HG02571 (cell line): Measurements from ENCODE around the gene GPR183.
"Not testable (repeated sequence)": the region's sequence is repeated elsewhere in the genome, so short reads cannot be mapped to it uniquely, and the experiment has no call there.

Source experiments
- ATAC-seq: cut with Tn5 transposase; IDR thresholded peaks from one replicate; pipeline ENCODE4 v1.9.1; 2021; ENCODE audit warnings: mild to moderate bottlenecking, moderate library complexity; ENCODE audit not compliant: unreplicated experiment

Gene GPR183

DNA sequence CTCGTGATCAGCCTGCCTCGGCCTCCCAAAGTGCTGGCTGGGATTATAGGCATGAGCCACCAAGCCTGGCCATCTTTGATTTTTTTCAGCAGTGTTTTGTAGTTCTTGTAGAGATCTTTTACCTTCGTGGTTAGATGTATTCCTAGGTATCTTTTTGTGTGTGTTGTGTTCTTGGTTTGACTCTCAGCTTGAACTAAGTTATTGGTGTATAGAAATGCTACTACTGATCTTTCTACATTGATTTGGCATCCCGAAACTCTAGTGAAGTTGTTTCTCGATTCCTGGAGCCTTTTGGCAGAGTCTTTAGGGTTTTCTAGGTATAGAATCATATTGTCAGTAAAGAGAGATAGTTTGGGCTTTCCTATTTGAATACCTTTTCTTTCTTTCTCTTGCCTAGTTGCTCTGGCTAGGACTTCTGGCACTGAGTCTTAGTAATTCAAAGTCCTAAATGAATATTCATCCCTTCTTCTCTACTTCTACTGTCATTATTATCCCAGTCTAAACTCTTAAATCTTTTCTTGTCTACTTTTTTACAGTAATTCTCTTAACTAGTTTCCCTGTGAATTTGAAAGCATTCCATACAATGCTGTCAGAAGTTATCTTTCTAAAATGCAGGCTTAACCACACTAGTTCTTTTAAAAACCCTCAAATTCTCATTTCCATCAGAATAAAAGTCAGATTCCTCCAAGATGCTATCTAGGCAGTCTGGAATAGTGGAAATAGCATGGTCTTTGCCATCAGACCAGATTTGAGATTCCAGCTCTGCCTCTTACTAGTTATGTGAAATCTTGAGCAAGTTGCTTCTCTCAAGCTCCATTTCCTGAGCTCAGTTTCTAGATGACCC is 56.0 kb downstream of the GPR183 start:
- no peak for ATAC-seq

GRCh38 chr13:99249606-99250005 is 57.6 kb downstream of the GPR183 start:
- not testable (repeated sequence) for ATAC-seq

DNA sequence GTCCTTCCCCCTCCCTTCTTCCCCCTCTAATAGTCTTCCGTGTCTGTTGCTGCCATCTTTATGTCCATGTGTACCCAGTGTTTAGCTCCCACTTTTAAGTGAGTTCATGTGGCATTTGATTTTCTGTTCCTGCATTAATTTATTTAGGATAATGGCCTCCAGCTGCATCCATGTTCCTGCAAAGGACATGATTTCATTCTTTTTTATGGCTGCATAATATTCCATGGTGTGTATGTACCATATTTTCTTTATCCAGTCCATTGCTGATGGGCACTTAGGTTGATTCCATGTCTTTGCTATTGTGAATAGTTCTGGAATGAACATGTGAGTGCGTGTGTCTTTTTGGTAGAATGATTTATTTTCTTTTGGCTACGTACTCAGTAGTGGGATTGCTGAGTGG is 58.0 kb downstream of the GPR183 start:
- ATAC-seq, result not testable (repeated sequence)

- no peak for ATAC-seq
These were observed 61.1 kb downstream of the GPR183 start for GRCh38 chr13:99246100-99246499.
